ENCODE results near the gene POLR3H.

DNA sequence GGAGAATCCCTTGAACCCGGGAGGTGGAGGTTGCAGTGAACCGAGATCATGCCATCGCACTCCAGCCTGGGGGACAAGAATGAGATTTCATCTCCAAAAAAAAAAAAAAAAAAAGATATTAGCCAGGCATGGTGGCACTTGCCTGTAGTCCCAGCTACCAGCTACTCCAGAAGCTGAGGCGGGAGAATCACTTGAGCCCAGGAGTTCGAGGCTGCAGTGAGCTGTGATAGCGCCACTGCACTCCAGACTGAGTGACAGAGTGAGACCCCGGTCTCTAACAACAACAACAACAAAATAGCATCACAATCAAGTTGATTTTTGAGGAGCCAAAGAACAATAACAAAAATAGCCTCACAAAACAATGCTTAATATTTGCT, 43.1 kb upstream of the POLR3H start:
- TF ChIP-seq, protein P1, sequence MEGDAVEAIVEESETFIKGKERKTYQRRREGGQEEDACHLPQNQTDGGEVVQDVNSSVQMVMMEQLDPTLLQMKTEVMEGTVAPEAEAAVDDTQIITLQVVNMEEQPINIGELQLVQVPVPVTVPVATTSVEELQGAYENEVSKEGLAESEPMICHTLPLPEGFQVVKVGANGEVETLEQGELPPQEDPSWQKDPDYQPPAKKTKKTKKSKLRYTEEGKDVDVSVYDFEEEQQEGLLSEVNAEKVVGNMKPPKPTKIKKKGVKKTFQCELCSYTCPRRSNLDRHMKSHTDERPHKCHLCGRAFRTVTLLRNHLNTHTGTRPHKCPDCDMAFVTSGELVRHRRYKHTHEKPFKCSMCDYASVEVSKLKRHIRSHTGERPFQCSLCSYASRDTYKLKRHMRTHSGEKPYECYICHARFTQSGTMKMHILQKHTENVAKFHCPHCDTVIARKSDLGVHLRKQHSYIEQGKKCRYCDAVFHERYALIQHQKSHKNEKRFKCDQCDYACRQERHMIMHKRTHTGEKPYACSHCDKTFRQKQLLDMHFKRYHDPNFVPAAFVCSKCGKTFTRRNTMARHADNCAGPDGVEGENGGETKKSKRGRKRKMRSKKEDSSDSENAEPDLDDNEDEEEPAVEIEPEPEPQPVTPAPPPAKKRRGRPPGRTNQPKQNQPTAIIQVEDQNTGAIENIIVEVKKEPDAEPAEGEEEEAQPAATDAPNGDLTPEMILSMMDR (IDR thresholded peaks at IDR 0.05; ENCODE audit: borderline replicate concordance, extremely low read depth, low read length, poor library complexity, severe bottlenecking), result no peak
- TF ChIP-seq EZH2 (IDR thresholded peaks at IDR 0.05; ENCODE audit: borderline replicate concordance, low read depth, low read length, severe bottlenecking), result no peak

Data from DND-41 (cell line).